GM12801 (cell line): ENCODE data around the gene SLC32A1.

Experiments
- CTCF ChIP-seq: IDR thresholded peaks from one replicate; pipeline ENCODE4 v1.5.1; 2011; ENCODE audit warnings: control low read depth; ENCODE audit not compliant: insufficient read length; ENCODE audit errors: extremely low read depth

SLC32A1 gene

GRCh38 chr20:38706509-38706908 is 17.8 kb upstream of the SLC32A1 start:
- TF ChIP-seq CTCF, result no peak

GRCh38 chr20:38714308-38714707 is 10.0 kb upstream of the SLC32A1 start:
- TF ChIP-seq CTCF, result no peak

GRCh38 chr20:38715646-38716045 is 8.6 kb upstream of the SLC32A1 start:
- TF ChIP-seq CTCF, result no peak

GRCh38 chr20:38722683-38723016 is 1.6 kb upstream of the SLC32A1 start:
- TF ChIP-seq CTCF, result no peak

GRCh38 chr20:38723017-38723847 is 1.1 kb upstream of the SLC32A1 start:
- TF ChIP-seq CTCF, result no peak

GRCh38 chr20:38724626-38725147 is 401 bp downstream of the SLC32A1 start:
- TF ChIP-seq CTCF, result no peak

GRCh38 chr20:38725148-38725901 is 1.0 kb downstream of the SLC32A1 start:
- TF ChIP-seq CTCF, result no peak
